PFSK-1 (cell line): Measurements from ENCODE around the gene ARGLU1.

Experiments
- POLR2AphosphoS5 ChIP-seq: IDR thresholded peaks from 2 replicates; pipeline ENCODE4 v1.6.1; 2012; ENCODE audit warnings: low read depth, mild to moderate bottlenecking, control low read depth, low read length, moderate library complexity
- REST ChIP-seq, 2 experiments: IDR thresholded peaks; 2 replicates each; pipeline versions ENCODE4 v1.6.1 to v1.8.0; 2011 to 2012; ENCODE audit warnings: low read depth in 2 of 2, low read length in 2 of 2, control low read depth in 1 of 2, inconsistent platforms in 1 of 2, mild to moderate bottlenecking in 1 of 2, moderate library complexity in 1 of 2; ENCODE audit not compliant: insufficient read depth in 1 of 2
- SIN3A ChIP-seq: IDR thresholded peaks from 2 replicates; pipeline ENCODE4 v1.6.1; 2012; ENCODE audit warnings: mild to moderate bottlenecking, low read length, moderate library complexity, borderline replicate concordance; ENCODE audit not compliant: insufficient read depth
- TAF1 ChIP-seq: IDR thresholded peaks from 2 replicates; pipeline ENCODE4 v1.6.1; 2012; ENCODE audit warnings: low read length, control low read depth, borderline replicate concordance; ENCODE audit not compliant: insufficient read depth

DNA sequence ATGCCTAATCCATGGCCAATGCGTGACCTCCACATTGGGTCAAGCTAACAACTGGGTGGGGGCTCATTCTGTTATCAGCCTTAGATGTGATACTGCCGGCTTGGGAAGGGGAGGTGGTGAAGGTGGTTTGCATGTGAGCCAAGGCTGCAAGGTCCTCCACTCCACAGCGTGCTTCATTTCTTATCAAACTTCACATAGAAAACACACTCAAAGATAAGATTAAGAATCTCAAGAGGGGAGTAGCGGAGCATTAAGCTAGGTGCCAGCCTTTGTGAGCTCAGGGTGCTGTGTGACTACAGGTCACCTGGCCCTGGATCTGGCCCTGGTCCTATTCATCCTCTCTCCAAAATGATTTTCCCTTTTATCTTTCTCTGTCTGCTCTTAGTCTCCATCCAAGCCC lies 13.3 kb upstream of the ARGLU1 start:
- no peak for TF ChIP-seq TAF1
- no peak for TF ChIP-seq POLR2AphosphoS5
- no peak for TF ChIP-seq REST (IDR thresholded peaks at IDR 0.05; ENCODE audit: insufficient read depth in 1 of 2, low read depth in 2 of 2, low read length in 2 of 2)
- no peak for TF ChIP-seq SIN3A
